Measurements from ENCODE around the gene NOL9.
"Not testable (repeated sequence)": the region's sequence is repeated elsewhere in the genome, so short reads cannot be mapped to it uniquely, and the experiment has no call there.

NOL9 gene

DNA sequence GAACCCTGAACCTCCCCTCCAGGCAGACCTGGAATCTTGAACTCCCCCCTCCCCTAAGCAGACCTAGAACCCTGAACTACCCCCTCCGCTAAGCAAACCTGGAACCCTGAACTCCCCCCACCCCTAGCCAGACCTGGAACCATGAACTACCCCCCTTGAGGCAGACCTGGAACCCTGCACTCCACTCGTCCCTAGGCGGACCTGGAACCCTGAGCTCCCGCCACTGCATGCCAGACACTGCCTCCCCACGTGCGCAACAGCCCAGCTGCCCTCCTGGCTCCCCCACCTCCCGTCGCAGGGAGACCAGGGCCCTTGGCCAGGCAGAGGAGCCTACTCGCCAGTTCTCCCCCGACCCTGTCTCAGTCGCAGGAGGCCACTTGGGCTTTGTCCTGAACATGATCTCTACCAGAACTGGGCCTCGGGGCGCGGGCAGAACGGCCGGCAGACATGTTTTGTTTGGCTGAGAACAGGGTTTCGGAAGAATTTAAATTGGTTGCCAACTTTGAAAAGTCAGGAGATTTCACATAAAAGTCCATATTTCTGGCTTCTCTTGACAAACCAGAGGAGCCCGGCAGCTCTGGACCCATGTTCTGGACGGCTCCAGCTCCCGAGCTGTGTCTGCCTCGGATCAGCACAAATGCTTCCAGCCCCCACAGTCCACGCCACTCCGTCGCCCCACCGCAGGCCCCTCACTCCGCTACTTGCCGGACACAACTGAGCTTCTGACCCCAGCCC lies 53.6 kb downstream of the NOL9 start:
- no peak for DNase-seq

DNA sequence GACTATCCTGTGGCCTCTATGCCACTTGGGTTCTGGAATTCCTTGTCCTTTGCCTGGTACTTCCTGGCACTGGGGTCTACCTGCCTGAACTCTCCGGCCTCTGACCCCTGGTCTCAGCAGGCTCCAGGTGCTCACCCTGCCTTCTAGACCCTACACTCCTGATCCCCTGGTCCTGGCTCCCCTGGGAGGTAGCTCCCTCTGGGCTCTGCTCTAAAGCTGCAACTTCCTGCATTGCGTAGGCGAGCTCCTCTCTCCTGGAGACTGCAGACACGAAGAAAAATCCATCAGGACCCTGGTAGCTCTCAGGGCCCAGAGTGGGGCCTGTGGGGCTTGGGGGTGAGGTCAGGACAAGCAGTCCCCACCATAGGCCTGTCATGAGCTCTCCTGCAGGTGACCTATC lies 55.0 kb downstream of the NOL9 start:
- DNase-seq: no peak

DNA sequence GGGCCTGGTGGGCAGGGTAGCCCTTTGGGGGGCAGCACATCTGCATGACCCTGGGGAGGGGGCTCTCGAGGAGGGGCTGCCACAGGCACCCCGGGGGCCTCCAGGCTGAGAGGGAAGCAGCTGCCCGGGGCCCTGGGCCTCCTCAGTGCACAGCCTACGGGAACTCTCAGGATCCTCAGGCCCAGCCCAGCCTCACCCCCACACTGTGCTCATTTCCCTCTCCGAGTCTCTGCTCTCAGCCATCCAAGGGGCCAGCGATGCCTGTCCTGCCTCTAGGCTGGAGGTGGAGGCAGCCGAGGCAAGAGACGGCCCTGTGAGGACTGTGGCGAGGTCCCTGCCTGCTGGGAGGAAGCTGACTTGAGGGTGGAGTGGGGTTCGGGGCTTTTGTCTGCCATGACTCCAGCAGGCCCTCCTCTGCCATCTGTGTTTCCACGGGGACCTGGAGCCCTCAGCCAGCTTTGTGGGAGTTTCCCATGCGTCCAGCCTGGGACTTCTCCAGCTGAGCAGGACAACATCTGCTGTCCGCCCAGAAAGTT lies 55.7 kb downstream of the NOL9 start:
- DNase-seq: no peak

DNA sequence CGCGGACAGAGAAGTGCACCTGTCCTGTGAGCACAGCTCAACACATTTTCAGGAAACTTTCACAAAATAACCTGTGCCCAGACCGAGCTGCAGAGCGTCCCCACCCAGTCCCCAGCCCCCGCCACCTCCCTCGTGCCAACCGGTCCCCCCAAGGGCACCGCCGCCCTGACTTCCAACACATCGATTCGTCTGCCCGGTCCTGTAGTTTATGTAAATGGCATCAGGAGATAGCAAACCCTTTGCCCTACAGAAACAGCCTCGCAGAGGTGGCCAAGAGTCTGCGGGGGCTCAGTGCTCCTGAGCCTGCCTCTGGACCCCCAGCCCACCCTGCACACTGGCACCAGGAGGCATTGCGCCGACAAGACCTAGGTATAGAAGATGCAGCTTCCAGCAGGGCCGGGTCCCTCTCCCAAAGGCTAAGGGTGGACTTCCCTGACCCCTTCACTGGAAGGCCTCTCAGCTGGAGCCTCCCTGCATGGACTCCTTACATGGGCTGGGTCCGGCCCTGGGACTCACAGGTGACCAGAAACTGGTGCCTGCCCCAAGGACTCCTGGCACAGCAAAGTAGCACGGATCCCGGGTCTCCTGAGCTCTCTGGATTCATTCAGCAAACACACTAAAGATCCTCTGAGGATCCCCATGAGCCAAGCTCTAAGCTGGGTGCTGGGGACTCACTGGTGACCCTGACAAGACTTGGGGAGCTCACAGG lies 56.3 kb downstream of the NOL9 start:
- no peak for DNase-seq

DNA sequence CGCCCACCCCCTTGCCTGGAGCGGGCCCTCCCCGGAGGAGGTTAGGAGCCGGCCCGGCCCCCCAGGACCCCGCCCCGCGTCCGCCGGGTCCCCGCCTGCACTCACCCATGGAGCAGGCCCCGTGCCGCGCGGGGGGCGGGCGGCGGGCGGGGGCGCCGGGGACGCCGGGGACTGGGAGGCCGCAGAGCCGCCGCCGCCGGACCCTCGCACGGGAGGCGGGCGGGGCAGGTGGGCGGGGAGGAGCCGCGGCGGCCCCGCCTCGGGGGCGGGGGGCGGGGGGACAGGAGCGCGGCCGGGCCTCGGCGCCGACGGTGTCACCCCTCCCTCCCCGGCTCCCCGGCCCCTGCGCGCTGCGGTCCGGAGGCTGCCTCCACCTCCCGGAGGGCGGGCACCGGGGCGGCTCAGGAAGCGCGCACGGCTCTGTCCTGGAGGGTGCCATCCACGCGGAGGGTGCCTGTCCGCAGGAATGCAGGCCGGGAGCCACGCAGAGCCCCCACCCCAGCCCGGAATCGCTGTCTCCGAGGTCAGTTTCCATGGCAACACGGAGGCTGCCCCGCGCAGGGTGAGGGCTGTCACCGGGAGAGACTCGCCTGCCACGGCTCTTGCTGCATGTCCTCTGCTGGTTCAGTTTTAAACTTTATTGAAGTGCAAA lies 57.0 kb downstream of the NOL9 start:
- DNase-seq: peak; percentile 52 to 62

DNA sequence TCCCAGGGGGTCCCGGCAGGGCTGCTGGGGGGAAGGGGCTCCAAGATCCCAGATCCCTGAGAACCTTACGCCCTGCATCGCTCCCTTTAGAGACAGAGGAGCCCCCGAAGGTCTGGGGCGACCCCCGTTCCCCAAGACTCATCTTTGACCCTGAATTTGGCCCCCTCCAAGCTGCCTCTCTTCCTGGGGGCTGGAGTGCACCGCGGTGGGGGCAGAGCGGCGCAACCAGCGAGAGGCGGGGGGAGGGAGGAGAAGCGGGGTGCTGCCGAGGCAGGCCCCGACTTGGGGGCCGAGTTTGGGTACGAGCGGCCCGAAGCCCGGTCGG lies 57.5 kb downstream of the NOL9 start:
- DNase-seq: no peak

DNA sequence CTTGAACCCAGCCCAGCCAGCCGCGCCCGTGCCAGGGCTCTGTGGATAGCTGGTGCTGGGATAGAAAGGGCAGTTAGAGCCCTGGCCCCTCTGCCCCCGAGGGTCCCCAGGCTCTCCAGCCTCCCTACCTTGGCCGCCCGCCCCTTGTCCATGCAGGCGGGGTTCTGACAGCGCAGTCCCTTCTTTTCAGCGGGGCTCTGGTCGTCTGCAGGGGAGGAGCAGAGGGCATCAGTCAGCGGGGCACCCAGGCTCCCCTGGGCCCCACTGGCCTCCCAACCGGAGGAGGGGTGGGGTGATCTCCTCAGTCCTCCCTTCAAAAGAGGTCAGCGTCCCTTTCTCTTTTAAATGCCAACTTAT lies 58.0 kb downstream of the NOL9 start:
- DNase-seq: no peak

DNA sequence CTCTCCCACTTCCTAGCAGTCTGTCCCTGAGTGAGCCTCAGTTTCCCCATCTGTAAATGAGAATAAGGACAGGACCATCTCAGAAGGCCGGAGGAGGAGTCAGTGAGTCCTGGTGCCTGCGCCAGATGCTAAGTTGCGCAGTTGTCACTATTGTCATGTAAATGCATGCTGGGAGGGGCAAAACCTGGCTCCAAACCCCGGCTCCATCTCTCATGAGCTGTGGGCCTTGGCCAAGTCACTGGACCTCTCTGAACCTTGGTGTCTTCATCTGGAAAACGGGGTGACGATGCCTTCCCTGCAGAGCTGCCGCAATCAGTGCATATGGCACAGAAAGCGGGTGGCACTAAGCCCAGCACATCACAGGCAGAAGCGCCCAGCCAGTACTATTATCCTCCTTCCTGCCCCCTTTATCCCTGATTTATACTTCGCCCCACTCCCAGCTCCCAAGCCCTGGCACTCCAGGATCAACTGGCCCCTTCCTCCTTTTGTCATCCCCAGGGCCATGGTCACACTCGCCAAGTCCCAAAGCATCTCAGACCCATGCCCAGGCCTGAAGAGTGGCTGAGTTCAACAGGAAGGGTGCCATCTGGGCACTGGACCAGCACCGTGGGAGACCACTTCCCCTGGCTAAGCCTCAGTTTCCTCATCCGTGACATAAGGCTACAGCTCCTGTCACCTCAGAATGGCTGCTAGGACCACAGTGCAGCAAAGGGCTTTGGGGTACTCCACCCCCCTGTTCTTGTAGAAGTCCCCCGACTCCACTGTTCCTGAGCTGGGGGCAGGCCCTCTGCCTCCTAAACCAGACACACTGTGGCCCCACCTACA lies 58.6 kb downstream of the NOL9 start:
- no peak for DNase-seq

DNA sequence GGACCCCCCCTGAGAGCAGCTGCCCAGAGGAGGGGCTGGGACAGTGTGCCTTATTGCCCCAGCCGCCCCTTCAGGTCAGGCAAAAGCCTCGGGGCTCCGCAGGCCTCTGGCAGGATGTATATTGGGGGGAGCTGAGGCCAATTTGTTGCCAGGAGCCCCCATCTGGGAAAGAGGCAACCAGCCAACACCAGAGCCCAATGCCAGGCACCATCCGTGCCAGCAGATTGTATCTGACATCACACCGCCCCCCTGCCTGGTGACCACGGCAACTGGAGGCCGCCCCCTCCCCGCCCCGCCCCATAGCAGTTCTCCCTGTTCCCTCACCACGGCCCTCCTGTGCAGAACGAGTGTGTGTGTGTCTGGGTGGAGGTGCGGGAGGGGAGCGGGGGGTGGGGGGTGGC lies 59.3 kb downstream of the NOL9 start:
- DNase-seq: no peak

DNA sequence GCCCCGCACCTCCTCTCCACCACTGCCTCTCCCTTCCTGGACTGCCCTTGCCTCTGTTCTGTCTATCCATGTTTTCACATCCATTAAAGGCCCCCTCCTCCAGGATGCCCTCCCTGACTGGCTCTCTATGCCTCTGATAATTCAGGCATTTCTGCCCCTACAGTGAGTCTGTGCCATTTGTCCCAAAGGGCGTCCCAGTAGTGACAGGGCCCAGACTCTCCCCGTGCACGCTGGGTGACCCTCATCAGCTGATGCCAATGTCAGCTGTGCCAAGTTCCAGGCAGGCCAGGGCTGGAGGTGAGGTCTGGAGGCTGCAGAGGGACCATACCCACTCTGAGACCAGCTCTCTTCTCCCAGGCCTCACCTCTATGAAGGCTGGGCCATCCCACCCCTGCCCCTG lies 59.7 kb downstream of the NOL9 start:
- DNase-seq: no peak

DNA sequence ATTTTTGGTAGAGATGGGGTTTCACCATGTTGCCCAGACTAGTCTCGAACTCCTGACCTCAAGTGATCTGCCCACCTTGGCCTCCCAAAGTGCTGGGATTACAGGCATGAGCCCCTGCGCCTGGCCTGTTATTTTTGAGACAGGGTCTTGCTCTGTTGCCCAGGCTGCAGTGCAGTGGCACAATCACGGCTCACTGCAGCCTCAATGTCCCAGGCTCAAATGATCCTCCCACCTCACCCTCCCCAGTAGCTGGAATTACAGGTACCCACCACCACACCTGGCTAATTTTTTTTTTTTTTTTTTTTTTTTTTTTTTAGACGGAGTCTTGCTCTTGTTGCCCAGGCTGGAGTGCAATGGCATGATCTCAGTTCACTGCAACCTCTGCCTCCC lies 60.5 kb downstream of the NOL9 start:
- DNase-seq: not testable (repeated sequence)

DNA sequence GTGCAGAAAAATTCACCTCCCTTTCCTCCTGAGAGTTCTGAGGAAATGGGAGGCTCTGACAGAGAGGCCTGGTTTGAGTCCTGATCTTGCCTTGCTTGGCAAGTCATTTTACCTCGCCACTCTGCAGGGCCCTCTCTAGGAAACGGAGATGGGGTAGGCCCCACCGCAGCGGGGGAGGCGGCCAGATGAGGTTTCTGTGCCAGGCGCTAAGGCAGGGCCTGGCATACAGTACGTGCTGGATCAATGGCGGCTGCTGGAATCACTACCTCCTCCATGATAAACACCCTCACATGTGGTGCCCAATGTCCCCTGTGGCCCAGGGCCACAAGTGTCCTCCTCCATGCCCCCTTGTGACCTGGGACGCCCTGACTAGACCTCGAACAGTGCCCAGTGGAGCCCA lies 62.3 kb downstream of the NOL9 start:
- no peak for DNase-seq

DNA sequence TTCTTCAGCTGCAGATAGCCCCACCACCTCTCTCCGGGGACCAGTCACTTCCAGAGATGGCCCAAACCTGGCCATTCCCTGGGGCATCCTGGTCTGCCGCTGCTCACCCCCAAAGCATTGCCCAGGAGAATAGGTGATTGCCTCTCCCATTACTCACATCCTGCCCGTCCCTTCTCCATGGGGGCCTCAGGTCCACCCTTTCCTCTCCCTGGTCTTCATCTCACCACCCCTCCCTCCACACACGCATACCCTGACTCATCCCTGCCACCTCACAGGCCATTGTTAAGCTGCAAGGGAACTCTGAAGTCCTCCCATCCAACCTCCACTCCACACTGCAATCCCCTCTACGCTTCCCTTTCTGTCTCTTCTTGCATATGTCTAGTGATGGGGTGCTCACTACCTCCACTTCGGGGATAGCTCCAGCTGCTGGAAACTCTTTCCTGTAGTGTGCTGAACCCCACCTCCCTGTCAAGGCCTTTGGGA lies 62.8 kb downstream of the NOL9 start, which contains the start of gene PLEKHG5:
TSS of gene PLEKHG5 (minus strand) at position 188 of the 483 bp plus-strand sequence. CDS start 14,096 bp downstream, outside the sequence.
- DNase-seq: peak in 1 of 2 donors; percentile 19

DNA sequence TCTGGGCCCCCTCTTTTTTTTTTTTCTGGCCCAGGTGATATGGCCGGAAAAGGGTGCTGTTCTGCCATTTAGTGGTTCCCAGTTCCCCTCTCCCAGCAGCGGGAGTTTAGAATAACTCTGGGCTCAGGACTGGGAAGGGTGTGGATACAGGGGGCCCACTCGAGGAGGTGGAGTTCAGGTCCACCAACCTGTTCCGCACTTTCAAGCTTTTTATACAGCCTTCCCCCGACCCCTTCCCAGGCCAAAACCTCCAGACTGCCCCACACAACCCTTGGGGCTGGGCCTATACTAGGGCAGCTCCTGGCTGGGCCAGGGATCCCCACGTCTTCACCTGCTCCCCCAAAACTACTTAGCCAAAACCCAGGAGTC lies 63.2 kb downstream of the NOL9 start:
- no peak for DNase-seq

DNA sequence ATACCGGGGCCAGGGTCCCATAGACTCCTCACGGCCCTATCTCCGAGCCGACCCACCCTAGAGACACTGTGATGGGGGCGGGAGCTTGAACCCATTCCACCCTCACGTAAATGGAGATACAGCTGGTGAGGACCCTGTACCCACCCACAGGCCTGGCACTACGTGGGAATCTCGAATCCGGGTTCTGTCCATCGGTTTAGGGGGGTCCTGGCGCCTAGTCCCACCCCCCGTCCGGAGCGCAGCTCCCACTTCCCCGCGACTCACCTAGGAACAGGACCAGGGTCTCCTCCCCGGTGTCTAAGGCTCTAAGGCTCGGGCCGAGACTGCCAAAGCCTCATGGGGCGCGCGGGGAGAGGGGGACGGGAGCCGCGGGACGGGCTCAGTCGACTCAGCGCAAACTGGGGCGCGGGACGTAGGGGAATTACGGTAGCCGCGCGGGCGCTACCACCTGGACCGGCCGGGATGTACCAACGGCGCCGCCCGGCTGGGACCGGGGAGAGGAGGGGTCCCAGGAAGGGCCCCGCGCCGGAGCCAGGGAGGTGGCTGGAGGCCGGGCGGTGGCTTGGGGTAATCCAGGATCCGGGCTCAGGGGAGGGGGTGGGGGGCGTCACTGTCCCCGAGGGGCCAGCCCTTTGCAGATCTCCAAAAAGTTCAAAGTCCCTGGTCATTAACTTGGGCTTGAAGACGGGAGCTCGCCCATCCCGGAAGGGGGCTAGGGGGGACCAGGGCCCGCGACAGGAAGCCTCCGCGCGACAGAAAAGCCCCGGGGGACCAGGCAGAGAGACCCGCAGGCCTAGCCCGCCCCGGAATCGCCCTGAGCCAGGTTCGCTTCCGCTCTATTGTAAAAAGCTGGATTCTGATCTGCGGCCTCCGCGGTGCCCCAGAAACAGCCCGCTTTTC lies 63.9 kb downstream of the NOL9 start:
- peak; percentile 67 to 77 for DNase-seq

DNA sequence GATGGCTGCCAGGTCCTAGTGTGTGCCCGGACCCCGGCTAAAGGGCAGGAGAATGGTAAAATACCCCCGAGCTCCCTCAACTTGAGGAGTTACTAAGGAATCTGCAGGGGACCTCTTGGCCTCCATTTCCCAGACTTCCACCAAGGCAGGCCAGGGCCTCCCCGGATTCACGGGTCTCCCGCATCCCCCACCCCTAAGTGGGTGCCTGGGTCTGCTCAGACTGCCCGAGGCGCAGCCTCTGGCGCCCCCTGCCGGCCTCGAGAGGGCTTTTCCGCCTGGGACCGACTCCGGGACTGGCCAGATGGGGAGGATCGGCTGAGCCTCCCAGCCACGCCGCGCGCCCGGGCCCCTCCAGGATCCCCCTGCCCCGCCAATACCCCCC lies 64.5 kb downstream of the NOL9 start:
- peak; percentile 81 to 85 for DNase-seq

DNA sequence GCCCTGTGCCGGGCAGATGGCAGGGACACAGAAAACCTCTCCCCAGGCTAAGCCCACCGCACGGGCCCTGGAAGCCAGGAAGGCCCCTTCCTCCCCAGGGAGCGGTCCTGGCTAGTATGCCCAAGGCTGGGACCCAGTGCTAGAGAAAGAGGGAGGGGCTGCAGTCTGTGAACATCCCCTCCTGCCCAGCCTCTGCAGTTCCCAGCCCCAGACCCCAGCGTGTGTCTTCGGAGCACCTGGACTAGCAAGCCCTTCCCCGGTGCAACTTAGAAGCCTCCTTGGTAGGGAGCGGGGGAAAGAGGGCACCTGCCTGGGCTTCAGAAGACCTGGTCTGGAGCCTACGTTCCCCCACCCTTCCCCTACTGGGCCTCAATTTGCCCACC lies 64.9 kb downstream of the NOL9 start:
- no peak for DNase-seq

DNA sequence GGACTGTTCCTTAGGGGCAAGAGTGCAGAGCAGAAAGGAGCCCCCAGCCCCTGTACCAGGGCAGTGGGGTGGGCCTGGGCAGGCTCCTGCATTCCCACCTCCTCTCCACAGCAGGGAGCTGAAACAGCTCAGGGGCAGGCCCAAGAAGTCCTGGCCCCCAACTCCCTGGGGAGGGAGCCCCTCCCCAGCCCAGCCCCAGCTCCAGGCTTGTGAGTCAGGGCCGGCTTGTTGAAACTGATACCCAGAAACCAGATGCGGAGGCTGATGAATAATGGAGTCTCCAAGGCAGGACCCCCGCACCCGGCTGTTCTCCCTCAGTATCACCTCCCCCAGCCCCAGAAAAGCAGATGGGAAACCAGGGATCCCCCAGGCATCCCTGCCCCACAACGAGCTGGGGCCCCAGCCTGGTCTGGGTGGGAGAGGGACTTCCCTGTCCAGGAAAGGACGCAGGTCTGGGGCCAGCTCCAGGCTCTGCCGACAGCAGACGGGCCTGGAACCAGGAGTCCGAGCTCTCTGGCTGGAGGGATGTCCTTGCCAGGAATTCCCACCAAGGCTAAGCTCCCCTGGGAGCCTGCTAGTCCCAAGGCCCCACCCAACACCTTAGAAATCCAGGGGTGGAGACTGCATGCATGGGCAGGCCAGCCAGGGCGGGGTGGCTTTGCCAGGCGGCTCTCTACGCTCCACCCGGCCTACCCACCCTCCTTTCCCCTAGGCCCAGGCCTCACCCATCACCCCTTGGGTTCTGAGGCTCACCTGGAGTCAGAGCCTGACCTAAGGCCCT lies 65.5 kb downstream of the NOL9 start:
- DNase-seq: no peak

DNA sequence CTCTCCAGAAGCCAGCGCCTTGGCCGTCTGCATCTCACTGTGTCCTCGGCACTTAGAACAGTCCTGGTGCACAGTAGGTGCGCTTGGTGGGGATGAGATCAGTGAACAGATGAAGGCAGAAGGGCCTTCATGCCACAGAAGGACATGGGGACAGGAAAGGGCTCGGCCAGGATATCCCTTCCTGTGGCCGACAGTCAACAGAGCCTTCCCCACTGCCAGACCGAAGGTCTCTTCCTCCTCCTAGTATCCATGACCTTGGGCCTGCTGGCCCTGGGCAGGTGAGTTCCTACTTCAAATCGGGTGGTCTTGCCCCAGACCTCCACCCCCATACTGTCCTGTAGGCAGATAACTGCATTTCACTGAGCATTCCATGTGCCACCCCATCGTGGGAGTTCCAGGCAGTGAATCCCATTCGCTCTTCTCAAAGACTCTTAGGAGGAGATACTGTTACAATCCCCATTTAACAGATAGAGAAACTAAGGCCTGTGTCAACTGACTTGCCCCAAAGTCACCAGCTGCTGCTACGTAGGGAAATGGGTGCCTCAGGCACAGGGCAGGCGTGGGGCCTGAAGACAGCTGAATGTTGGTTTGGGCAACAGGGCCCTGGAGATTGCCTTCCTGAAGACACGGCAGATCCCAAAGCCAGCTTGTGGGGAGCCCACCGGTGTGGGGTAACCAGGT lies 66.4 kb downstream of the NOL9 start:
- no peak for DNase-seq

DNA sequence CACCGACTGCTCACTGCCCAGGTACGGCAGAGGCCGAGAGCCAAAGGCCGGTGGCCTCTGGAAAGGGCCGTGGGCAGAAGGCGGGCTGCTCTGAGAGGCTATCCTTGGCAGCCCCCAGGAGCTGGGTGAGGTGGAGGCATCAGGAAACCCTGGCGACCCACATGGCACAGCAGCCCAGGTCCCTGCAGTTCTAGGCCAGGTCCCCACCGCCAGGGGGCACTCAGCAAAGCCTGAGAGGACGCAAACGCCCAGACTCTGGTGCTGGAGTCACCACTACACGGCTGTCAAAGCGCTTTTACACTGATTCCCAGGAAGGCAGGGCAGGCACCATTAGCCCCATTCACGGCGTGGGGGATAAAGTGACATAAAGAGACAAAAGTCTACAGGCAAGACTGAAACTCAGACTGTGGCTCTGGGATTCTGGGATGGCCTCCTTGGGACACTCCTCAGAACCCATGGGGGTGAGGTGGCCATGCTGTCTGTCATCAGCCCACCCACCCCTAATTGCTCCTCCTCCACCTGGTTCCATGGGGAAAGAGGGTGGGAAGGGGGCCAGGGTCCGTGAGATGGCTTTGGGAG lies 67.8 kb downstream of the NOL9 start:
- DNase-seq: peak; percentile 91 to 93
